ENCODE data around the gene CEMIP.

DNA sequence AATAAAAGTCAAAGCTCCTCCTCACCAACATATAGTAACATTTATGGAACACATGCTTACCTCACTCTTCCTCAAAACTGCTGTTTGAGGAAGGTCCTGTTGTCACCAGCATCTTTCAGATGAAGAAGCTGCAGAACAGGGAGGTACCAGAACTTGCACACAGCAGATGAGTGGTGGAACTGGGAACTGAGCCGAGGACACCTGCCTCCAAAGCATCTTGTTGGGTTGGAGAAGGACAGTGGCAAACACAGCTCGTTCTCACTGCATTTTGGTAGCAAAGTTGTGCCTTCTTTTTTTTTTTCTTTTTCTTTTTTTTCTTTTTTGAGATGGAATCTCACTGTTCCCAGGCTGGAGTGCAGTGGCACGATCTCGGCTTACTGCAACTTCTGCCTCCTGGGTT lies 76.0 kb downstream of the CEMIP start:
- TF ChIP-seq, protein P1, sequence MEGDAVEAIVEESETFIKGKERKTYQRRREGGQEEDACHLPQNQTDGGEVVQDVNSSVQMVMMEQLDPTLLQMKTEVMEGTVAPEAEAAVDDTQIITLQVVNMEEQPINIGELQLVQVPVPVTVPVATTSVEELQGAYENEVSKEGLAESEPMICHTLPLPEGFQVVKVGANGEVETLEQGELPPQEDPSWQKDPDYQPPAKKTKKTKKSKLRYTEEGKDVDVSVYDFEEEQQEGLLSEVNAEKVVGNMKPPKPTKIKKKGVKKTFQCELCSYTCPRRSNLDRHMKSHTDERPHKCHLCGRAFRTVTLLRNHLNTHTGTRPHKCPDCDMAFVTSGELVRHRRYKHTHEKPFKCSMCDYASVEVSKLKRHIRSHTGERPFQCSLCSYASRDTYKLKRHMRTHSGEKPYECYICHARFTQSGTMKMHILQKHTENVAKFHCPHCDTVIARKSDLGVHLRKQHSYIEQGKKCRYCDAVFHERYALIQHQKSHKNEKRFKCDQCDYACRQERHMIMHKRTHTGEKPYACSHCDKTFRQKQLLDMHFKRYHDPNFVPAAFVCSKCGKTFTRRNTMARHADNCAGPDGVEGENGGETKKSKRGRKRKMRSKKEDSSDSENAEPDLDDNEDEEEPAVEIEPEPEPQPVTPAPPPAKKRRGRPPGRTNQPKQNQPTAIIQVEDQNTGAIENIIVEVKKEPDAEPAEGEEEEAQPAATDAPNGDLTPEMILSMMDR (optimal IDR thresholded peaks at IDR 0.05 in 1 of 3, IDR thresholded peaks at IDR 0.05 in 1 of 3, conservative IDR thresholded peaks at IDR 0.05 in 1 of 3; ENCODE audit: extremely low read depth in 1 of 3, insufficient read depth in 2 of 3, low read length in 3 of 3): no peak
- TF ChIP-seq EZH2 (IDR thresholded peaks at IDR 0.05; ENCODE audit: low read length): no peak

All from keratinocyte (primary cell).